Sciatic nerve (tissue), 2 donors: ENCODE measurements around the gene CFAP57. TPM values are rescaled to one million over a fixed set of nuclear protein-coding genes. Genes with fewer than 3 reads are reported as not detected.

Experiments used
- ATAC-seq: fragments of 200-7000 bp; cut with Tn5 transposase; one replicate; pipeline ENCODE4 v1.9.1; 2020; ENCODE audit warnings: mild to moderate bottlenecking, moderate library complexity
- DNase-seq: peaks from one replicate; pipeline ENCODE4 v3.0.0-alpha.2; 2020; ENCODE audit warnings: low spot score
- intact Hi-C: fragments of 100-400 bp; cut with DNase I; formaldehyde crosslinking; loops from one replicate; pipeline ENCODE4 v1.14.2; 2022
- total RNA-seq: library from RNA; stranded (reverse); fragmentation: NEBNext Ultra II Directional; extraction: Animal tissue kit (Norgen Biotek cat#: 25700); gene quantifications from one replicate; pipeline ENCODE4 v1.2.1, GENCODE V29; 2021
- donor health status: DM: no; HTN: no; CAD: no.
- donor health status: DM: no; HTN: no; CAD: no.

The CFAP57 gene
- total RNA-seq, 1 donor from 2014 or later = 0.31 TPM

GRCh38 chr1:43241413-43241836, 69.3 kb downstream of the CFAP57 start:
- no peak for DNase-seq
- ATAC-seq = no peak
- intact Hi-C loops = no loop called here

- intact Hi-C loops = no loop called here
- ATAC-seq = no peak
- no peak for DNase-seq
Observed at GRCh38 chr1:43243299-43243698, 71.2 kb downstream of the CFAP57 start.

GRCh38 chr1:43246466-43247213, 74.5 kb downstream of the CFAP57 start:
- DNase-seq = no peak
- no peak for ATAC-seq
- intact Hi-C loops = no loop called here

GRCh38 chr1:43247256-43247921, 75.3 kb downstream of the CFAP57 start:
- DNase-seq = peak; percentile 18
- intact Hi-C loops = no loop called here
- ATAC-seq = no peak

GRCh38 chr1:43250351-43250761, 78.2 kb downstream of the CFAP57 start:
- ATAC-seq (peak; percentile 52), DNase-seq (no peak)
- intact Hi-C loops = no loop called here

- intact Hi-C loops = no loop called here
- peak; percentile 28 for DNase-seq
- ATAC-seq = no peak
Observed at GRCh38 chr1:43251024-43251423, 78.9 kb downstream of the CFAP57 start.

- ATAC-seq (no peak), DNase-seq (no peak)
- intact Hi-C loops = no loop called here
Observed at GRCh38 chr1:43252225-43252624, 80.1 kb downstream of the CFAP57 start.

- ATAC-seq (no peak), DNase-seq (peak; percentile 25)
- intact Hi-C loops = no loop called here
Observed at GRCh38 chr1:43253173-43253572, 81.0 kb downstream of the CFAP57 start.

- ATAC-seq (no peak), DNase-seq (peak; percentile 44)
- intact Hi-C loops = no loop called here
Observed at GRCh38 chr1:43253876-43254275, 81.7 kb downstream of the CFAP57 start.

GRCh38 chr1:43255438-43256210, 83.5 kb downstream of the CFAP57 start:
- intact Hi-C loops = no loop called here
- DNase-seq = peak; percentile 38

GRCh38 chr1:43256675-43257570, 84.8 kb downstream of the CFAP57 start:
- peak; percentile 18 for DNase-seq
- intact Hi-C loops = no loop called here
- ATAC-seq = no peak

More at GRCh38 chr1:43255438-43256210, 83.5 kb downstream of the CFAP57 start:
- ATAC-seq = no peak

- no peak for DNase-seq
- ATAC-seq = no peak
Observed at GRCh38 chr1:43258370-43258769, 86.2 kb downstream of the CFAP57 start.

GRCh38 chr1:43265431-43265830, 93.3 kb downstream of the CFAP57 start:
- DNase-seq (no peak), ATAC-seq (no peak)
- intact Hi-C loops = no loop called here

More at GRCh38 chr1:43258370-43258769, 86.2 kb downstream of the CFAP57 start:
- intact Hi-C loops = no loop called here

GRCh38 chr1:43266881-43267280, 94.8 kb downstream of the CFAP57 start:
- intact Hi-C loops = no loop called here
- DNase-seq = no peak
- no peak for ATAC-seq

GRCh38 chr1:43267291-43267805, 95.2 kb downstream of the CFAP57 start:
- intact Hi-C loops = no loop called here
- DNase-seq (peak; percentile 34), ATAC-seq (no peak)

GRCh38 chr1:43267818-43268425, 95.8 kb downstream of the CFAP57 start:
- ATAC-seq (no peak), DNase-seq (peak; percentile 23)
- intact Hi-C loops = no loop called here

- DNase-seq (peak; percentile 41), ATAC-seq (no peak)
- intact Hi-C loops = no loop called here
Observed at GRCh38 chr1:43269627-43270375, 97.7 kb downstream of the CFAP57 start, which contains the start of gene TMEM125. TSS of gene TMEM125 (plus strand) at chr1:43269983. CDS start at chr1:43272723, 2,740 bp downstream.
